Neural cell (in vitro differentiated cells): ENCODE measurements around the gene IGFBPL1. TPM values are rescaled to one million over a fixed set of nuclear protein-coding genes. Genes with fewer than 3 reads are reported as not detected.

Experiments
- H2AFZ ChIP-seq: fragments of 200-600, 300-800 bp; sonication (generic), shearing (Covaris generic); 2 replicates; pipeline ENCODE4 v1.6.0; 2014; ENCODE audit warnings: low read depth, mild to moderate bottlenecking, antibody characterized with exemption, low read length, moderate library complexity
- H3F3A ChIP-seq: fragments of 200-600 bp; shearing (Covaris generic); 2 replicates; pipeline ENCODE4 v1.6.1; 2016; ENCODE audit warnings: mild to moderate bottlenecking, moderate library complexity, mixed read lengths, antibody characterized with exemption, low read length; ENCODE audit not compliant: insufficient read depth, poor library complexity, severe bottlenecking
- H3K27ac ChIP-seq: fragments of 200-600, 300-800 bp; sonication (generic), shearing (Covaris generic); 2 replicates; pipeline ENCODE4 v1.5.1; 2014; ENCODE audit warnings: mild to moderate bottlenecking, low read length, moderate library complexity
- H3K27me3 ChIP-seq: fragments of 300-800, 200-600 bp; sonication (generic), shearing (Covaris generic); 2 replicates; pipeline ENCODE4 v1.6.0; 2014; ENCODE audit warnings: mild to moderate bottlenecking, low read depth, low read length, moderate library complexity; ENCODE audit not compliant: insufficient read depth
- H3K36me3 ChIP-seq: fragments of 300-800, 200-600 bp; sonication (generic), shearing (Covaris generic); 2 replicates; pipeline ENCODE4 v1.5.1; 2014; ENCODE audit warnings: mild to moderate bottlenecking, antibody characterized with exemption, low read length, moderate library complexity; ENCODE audit not compliant: insufficient read depth
- H3K4me2 ChIP-seq: fragments of 300-800, 200-600 bp; sonication (generic), shearing (Covaris generic); 2 replicates; pipeline ENCODE4 v1.6.0; 2014; ENCODE audit warnings: mild to moderate bottlenecking, low read length
- H3K4me3 ChIP-seq: fragments of 300-800, 200-600 bp; sonication (generic), shearing (Covaris generic); 2 replicates; pipeline ENCODE4 v1.5.1; 2014; ENCODE audit warnings: mild to moderate bottlenecking, low read length, moderate library complexity
- H3K79me2 ChIP-seq: fragments of 200-600 bp; shearing (Covaris generic); replicated peaks from 2 replicates; pipeline ENCODE4 v1.6.0; 2014; ENCODE audit warnings: mild to moderate bottlenecking, low read length, moderate library complexity; ENCODE audit not compliant: insufficient read depth
- H3K9ac ChIP-seq: fragments of 300-800, 200-600 bp; sonication (generic), shearing (Covaris generic); 2 replicates; pipeline ENCODE4 v1.6.1; 2016; ENCODE audit warnings: mild to moderate bottlenecking, low read length, mixed read lengths
- H3K9me2 ChIP-seq: fragments of 200-600 bp; shearing (Covaris generic); 2 replicates; pipeline ENCODE4 v1.6.1; 2016; ENCODE audit warnings: mild to moderate bottlenecking, low read length, mixed read lengths; ENCODE audit not compliant: insufficient read depth
- H3K9me3 ChIP-seq: fragments of 200-600, 300-800 bp; sonication (generic), shearing (Covaris generic); 2 replicates; pipeline ENCODE4 v1.6.1; 2016; ENCODE audit warnings: mild to moderate bottlenecking, mixed run types, low read length, moderate library complexity, mixed read lengths
- H4K20me1 ChIP-seq: fragments of 200-600 bp; shearing (Covaris generic); 2 replicates; pipeline ENCODE4 v1.6.1; 2016; ENCODE audit warnings: mild to moderate bottlenecking, mixed run types; ENCODE audit not compliant: insufficient read depth
- EP300 ChIP-seq: fragments of 450-650 bp; conservative IDR thresholded peaks from 2 replicates; pipeline ENCODE4 v1.6.1; 2014; ENCODE audit warnings: antibody characterized with exemption, mild to moderate bottlenecking, moderate library complexity; ENCODE audit not compliant: poor library complexity, severe bottlenecking
- EZH2 ChIP-seq: fragments of 200-600, 300-800 bp; shearing (Covaris generic), sonication (generic); IDR thresholded peaks from 2 replicates; pipeline ENCODE4 v1.6.1; 2014; ENCODE audit warnings: antibody characterized with exemption, low read length, borderline replicate concordance, mild to moderate bottlenecking; ENCODE audit not compliant: insufficient read depth, poor library complexity, severe bottlenecking
- MXI1 ChIP-seq: fragments of 450-650 bp; conservative IDR thresholded peaks from 2 replicates; pipeline ENCODE4 v1.6.1; 2014; ENCODE audit warnings: antibody characterized with exemption, mild to moderate bottlenecking; ENCODE audit not compliant: poor library complexity, severe bottlenecking
- POLR2AphosphoS5 ChIP-seq: IDR thresholded peaks from 2 replicates; pipeline ENCODE4 v1.6.1; 2012
- RAD21 ChIP-seq: fragments of 450-650 bp; conservative IDR thresholded peaks from 2 replicates; pipeline ENCODE4 v1.6.1; 2014; ENCODE audit warnings: antibody characterized with exemption, mild to moderate bottlenecking, moderate library complexity
- SMC3 ChIP-seq: fragments of 450-650 bp; conservative IDR thresholded peaks from 2 replicates; pipeline ENCODE4 v1.6.1; 2014; ENCODE audit warnings: antibody characterized with exemption, mild to moderate bottlenecking, moderate library complexity; ENCODE audit not compliant: poor library complexity
- TAF1 ChIP-seq: IDR thresholded peaks from 2 replicates; pipeline ENCODE4 v1.6.1; 2012; ENCODE audit warnings: low read depth
- polyA plus RNA-seq: library from polyadenylated mRNA; depleted of rRNA; stranded (reverse); fragments of >200 nt; gene quantifications from 2 replicates; pipeline ENCODE4 v1.2.3, GENCODE V29; 2014
- TF ChIP-seq, protein P1 (sequence below): IDR thresholded peaks from 2 replicates; pipeline ENCODE4 v1.6.1; 2012; ENCODE audit warnings: borderline replicate concordance
- TF ChIP-seq, protein P2 (sequence below): fragments of 450-650 bp; IDR thresholded peaks from 2 replicates; pipeline ENCODE4 v1.5.1; 2014; ENCODE audit warnings: antibody characterized with exemption, mild to moderate bottlenecking, moderate library complexity; ENCODE audit not compliant: poor library complexity, severe bottlenecking

IGFBPL1 gene
- polyA plus RNA-seq, 1 donor from 2014 or later: 372 TPM

DNA sequence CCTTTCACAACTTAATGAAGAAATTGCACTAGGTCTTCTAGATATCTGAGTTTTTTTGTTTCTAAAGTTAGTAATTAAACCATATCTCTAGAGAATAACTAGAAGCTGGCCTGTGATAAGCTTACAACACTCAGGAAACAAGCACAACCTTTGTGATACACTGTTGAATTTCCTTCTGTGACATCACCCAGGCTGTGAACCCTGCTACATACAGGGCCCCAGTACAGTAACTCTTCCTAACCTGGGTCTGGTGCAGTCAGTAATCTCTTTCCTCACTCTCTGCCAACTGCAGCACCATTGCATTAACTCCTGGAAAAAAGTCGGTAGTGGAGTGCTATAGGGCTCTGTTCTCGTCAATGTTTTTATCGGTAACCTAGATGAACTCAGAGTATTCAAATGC, 10.6 kb upstream of the IGFBPL1 start:
- Histone ChIP-seq H3K9me3 (no peaks in the 10 kb centered on the region), H3K4me3 (no peak overlapping the region), H3K36me3 (no peaks in the 10 kb centered on the region), H3F3A (no peaks in the 10 kb centered on the region), H3K9me2 (no peaks in the 10 kb centered on the region), H3K4me2 (no peak overlapping the region), H2AFZ (no peak overlapping the region), H3K9ac (no peak overlapping the region), H3K27me3 (no peaks in the 10 kb centered on the region), H4K20me1 (no peaks in the 10 kb centered on the region), H3K27ac (no peak overlapping the region), H3K79me2 (no peaks in the 10 kb centered on the region)
- TF ChIP-seq MXI1 (no peak), RAD21 (no peak), EZH2 (no peak), EP300 (no peak), POLR2AphosphoS5 (no peak), TAF1 (no peak), SMC3 (no peak)
- TF ChIP-seq, protein P1, sequence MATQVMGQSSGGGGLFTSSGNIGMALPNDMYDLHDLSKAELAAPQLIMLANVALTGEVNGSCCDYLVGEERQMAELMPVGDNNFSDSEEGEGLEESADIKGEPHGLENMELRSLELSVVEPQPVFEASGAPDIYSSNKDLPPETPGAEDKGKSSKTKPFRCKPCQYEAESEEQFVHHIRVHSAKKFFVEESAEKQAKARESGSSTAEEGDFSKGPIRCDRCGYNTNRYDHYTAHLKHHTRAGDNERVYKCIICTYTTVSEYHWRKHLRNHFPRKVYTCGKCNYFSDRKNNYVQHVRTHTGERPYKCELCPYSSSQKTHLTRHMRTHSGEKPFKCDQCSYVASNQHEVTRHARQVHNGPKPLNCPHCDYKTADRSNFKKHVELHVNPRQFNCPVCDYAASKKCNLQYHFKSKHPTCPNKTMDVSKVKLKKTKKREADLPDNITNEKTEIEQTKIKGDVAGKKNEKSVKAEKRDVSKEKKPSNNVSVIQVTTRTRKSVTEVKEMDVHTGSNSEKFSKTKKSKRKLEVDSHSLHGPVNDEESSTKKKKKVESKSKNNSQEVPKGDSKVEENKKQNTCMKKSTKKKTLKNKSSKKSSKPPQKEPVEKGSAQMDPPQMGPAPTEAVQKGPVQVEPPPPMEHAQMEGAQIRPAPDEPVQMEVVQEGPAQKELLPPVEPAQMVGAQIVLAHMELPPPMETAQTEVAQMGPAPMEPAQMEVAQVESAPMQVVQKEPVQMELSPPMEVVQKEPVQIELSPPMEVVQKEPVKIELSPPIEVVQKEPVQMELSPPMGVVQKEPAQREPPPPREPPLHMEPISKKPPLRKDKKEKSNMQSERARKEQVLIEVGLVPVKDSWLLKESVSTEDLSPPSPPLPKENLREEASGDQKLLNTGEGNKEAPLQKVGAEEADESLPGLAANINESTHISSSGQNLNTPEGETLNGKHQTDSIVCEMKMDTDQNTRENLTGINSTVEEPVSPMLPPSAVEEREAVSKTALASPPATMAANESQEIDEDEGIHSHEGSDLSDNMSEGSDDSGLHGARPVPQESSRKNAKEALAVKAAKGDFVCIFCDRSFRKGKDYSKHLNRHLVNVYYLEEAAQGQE: no peak
- TF ChIP-seq, protein P2, sequence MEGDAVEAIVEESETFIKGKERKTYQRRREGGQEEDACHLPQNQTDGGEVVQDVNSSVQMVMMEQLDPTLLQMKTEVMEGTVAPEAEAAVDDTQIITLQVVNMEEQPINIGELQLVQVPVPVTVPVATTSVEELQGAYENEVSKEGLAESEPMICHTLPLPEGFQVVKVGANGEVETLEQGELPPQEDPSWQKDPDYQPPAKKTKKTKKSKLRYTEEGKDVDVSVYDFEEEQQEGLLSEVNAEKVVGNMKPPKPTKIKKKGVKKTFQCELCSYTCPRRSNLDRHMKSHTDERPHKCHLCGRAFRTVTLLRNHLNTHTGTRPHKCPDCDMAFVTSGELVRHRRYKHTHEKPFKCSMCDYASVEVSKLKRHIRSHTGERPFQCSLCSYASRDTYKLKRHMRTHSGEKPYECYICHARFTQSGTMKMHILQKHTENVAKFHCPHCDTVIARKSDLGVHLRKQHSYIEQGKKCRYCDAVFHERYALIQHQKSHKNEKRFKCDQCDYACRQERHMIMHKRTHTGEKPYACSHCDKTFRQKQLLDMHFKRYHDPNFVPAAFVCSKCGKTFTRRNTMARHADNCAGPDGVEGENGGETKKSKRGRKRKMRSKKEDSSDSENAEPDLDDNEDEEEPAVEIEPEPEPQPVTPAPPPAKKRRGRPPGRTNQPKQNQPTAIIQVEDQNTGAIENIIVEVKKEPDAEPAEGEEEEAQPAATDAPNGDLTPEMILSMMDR: no peak

DNA sequence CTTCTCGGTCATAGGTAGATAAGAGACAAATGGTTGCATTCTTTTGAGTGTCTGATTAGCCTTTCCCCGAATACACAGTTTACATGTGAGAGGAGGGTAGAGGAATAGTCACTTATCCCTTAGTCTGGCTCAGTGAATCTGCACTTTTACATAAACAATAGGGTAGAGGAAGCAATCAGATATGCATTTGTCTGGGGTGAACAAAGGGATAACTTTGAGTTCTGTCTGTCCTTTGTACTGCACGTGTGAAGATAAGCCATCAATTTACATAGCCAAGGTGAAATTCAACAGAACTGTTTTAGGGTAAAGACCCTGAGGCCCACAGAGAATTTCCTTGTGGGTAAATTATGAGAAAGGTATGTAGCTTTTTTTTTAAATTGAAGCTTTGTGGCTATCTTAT, 10.1 kb upstream of the IGFBPL1 start:
- no peak overlapping the region for H2AFZ ChIP-seq
- H3K9me2 ChIP-seq: no peaks in the 10 kb centered on the region
- no peak overlapping the region for H3K4me3 ChIP-seq
- TF ChIP-seq TAF1 (no peak), RAD21 (no peak), MXI1 (no peak), EZH2 (no peak), POLR2AphosphoS5 (no peak), SMC3 (no peak), EP300 (no peak)
- TF ChIP-seq, protein P1: no peak
- TF ChIP-seq, protein P2: no peak
- H3K9me3 ChIP-seq: no peaks in the 10 kb centered on the region
- H3K79me2 ChIP-seq: no peaks in the 10 kb centered on the region
- no peak overlapping the region for H3K27ac ChIP-seq
- no peak overlapping the region for H3K4me2 ChIP-seq
- no peaks in the 10 kb centered on the region for H3K27me3 ChIP-seq
- no peaks in the 10 kb centered on the region for H3F3A ChIP-seq
- no peaks in the 10 kb centered on the region for H4K20me1 ChIP-seq
- H3K36me3 ChIP-seq: no peaks in the 10 kb centered on the region
- H3K9ac ChIP-seq: no peak overlapping the region
